Measurements from ENCODE around the gene ARID3B. TPM values are rescaled to one million over a fixed set of nuclear protein-coding genes. Genes with fewer than 3 reads are reported as not detected.
"Not testable (repeated sequence)": the region's sequence is repeated elsewhere in the genome, so short reads cannot be mapped to it uniquely, and the experiment has no call there.

Gene ARID3B
- total RNA-seq, 1 experiment from 2014 or later = 92.3 TPM

DNA sequence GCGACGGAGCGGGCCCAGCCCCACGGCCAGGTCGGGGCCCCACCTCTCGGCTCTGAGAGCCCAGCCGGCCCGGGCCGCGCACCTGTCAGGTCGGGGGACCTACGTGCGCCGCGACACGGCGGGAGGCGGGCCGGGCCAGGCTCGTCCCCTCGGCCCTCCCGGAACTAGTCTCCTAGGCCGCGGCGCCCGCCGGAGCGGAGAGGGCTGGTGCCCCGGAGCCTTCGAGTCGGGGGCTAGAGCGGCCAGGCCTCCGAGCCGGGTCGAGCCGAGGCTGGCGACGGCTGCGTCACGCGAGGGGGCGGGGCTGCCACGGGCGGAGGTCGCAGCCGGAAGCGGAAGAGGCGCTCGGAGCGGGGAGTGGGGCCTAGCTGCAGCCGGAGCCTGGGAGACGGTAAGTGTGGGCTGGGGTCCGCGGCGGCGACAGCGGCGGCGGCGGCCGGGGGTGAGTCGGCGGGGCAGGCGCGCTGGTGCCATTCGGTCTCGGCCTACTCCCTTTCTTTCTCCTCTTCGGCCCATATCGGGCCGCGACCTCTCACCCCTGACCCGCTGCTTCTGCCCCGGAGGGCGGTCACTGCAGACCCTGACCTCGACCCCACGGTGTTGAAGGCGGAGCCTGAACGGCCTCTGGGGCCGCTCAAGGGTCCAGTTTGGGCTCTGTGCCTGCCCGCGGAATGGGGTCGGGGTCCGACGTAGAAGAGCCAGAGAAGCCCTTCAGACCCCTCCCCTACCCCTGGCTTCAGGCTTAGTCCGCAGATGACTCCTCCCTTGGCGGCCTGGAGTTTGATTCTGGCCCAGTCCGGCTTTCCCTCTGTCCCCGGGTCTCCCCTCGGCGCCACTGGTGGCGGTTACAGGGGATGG lies 74.7 kb downstream of the ARID3B start, which contains the start of gene CLK3:
Gene CLK3 (plus strand): TSS at position 329 of the 858 bp plus-strand sequence. CDS start 3,361 bp downstream, outside the sequence.
- DNase-seq (ENCODE audit: low spot score) = peak; percentile 92
- in situ Hi-C loops (cut with HindIII; ENCODE audit: low sequenced_read_pairs) = no loop called here

- in situ Hi-C loops (cut with HindIII; ENCODE audit: low sequenced_read_pairs) = no loop called here
- no peak for DNase-seq (ENCODE audit: low spot score)
Measured at GRCh38 chr15:74616366-74616939, 75.4 kb downstream of the ARID3B start.

DNA sequence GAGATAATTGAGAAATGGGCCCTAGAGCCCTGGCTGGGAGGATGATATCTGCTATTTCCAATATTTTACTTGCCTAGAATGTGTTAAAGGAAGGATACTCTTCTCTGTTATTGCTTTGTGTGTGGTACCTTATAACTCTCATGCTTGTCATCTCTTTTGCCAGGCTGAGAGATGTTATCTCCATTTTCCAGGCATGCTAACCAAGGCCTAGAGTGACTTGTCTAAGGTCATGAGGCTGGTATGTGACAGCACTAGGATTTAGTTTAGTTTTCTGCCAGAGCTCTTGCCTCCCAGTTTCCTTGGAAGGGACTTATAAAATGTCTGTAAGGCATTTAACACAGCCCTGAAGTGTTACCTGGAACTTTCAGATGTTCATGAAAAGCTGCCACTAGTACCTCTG lies 76.0 kb downstream of the ARID3B start:
- DNase-seq (ENCODE audit: low spot score) = no peak

GRCh38 chr15:74618841-74619596 lies 78.0 kb downstream of the ARID3B start:
- DNase-seq (ENCODE audit: low spot score) = no peak
- in situ Hi-C loops (cut with HindIII; ENCODE audit: low sequenced_read_pairs) = no loop called here

More for the DNA sequence above, 76.0 kb downstream of the ARID3B start:
- in situ Hi-C loops (cut with HindIII; ENCODE audit: low sequenced_read_pairs) = no loop called here

- in situ Hi-C loops (cut with HindIII; ENCODE audit: low sequenced_read_pairs) = no loop called here
Measured at GRCh38 chr15:74619916-74620635, 79.1 kb downstream of the ARID3B start.

DNA sequence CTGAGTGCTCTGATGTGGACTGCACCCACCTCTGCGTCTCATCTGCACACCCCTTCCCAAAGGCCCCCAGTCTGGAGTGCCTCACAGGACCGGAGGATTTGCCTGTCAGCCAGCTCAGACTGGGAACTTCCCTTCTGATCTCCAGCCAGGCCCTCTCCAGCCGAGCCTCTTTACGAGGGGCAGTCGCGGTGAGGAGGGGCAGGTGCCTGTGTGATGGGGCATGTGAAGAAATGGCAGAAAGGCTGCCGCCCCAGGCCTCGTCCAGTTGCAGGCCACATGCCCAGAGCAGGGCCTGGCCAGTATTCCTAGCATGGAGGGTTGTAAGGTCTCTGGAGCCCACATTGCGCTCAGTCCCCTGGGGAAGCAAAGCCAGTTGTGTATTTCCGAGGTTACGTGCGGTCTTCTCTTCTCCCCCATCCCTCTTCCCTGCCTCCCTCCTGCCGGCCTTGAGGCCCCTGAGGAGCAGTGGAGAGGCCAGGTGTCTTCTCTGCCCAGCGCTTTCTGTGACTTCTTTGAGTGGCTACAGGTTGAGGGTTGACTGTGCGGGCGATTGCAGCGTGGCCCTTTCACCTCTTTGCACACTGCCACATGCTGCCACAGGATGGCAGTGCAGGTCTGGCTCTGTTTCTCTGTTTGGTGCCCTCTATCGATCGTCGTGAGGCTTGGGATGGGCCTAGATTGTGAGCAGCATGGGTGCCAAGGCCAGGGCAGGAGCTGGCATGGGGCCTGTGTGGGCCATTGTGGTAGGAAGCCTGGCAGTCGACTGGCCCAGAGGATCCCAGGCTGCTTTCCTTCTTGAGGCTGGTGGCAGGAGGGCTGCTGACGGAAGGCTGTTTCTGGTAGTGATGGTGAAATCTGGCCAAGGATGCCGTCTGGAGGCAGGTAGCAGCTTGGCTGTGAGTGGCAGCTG lies 79.9 kb downstream of the ARID3B start:
- DNase-seq (ENCODE audit: low spot score) = peak; percentile 87
- in situ Hi-C loops (cut with HindIII; ENCODE audit: low sequenced_read_pairs) = no loop called here

More at GRCh38 chr15:74619916-74620635, 79.1 kb downstream of the ARID3B start:
- DNase-seq (ENCODE audit: low spot score) = no peak

DNA sequence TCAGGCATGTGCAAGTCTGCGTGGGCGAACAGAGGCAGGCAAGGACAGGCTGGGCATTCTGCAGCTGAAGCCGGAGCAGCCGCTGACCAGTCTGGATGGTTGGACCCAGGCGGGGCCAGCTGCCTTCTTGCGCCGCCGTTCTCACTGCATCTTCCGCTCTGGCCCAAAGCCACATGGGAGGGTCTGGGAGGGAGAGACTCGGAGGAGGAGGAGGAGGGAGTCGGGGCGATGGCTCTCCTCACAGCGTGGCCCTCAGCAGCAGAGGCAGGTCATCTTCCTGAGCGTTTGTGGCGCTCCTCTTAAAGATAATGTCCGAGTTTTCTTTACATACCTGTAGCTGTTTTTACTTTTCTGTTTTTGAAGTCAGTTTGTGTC lies 80.5 kb downstream of the ARID3B start:
- in situ Hi-C loops (cut with HindIII; ENCODE audit: low sequenced_read_pairs) = no loop called here
- peak; percentile 72 for DNase-seq (ENCODE audit: low spot score)

DNA sequence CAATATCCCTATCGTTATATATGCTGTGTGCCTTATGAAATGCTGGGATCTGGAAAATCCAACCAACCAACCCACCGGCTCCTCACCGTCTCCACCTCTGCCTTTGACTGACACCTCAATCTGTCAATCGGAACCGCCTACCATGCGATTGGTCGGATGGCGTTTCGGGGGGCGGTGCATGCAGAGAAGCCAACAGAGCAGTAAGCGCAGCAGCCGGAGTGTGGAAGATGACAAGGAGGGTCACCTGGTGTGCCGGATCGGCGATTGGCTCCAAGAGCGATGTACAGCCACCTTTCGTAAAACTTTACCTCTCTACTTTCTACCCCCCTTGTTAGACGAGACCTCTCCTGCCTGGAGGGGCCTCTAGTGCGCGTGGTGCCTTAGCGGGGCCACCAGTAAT lies 80.9 kb downstream of the ARID3B start:
- in situ Hi-C loops (cut with HindIII; ENCODE audit: low sequenced_read_pairs) = no loop called here
- peak; percentile 95 for DNase-seq (ENCODE audit: low spot score)

- in situ Hi-C loops (cut with HindIII; ENCODE audit: low sequenced_read_pairs) = no loop called here
- no peak for DNase-seq (ENCODE audit: low spot score)
Measured at GRCh38 chr15:74622758-74623157, 81.7 kb downstream of the ARID3B start.

DNA sequence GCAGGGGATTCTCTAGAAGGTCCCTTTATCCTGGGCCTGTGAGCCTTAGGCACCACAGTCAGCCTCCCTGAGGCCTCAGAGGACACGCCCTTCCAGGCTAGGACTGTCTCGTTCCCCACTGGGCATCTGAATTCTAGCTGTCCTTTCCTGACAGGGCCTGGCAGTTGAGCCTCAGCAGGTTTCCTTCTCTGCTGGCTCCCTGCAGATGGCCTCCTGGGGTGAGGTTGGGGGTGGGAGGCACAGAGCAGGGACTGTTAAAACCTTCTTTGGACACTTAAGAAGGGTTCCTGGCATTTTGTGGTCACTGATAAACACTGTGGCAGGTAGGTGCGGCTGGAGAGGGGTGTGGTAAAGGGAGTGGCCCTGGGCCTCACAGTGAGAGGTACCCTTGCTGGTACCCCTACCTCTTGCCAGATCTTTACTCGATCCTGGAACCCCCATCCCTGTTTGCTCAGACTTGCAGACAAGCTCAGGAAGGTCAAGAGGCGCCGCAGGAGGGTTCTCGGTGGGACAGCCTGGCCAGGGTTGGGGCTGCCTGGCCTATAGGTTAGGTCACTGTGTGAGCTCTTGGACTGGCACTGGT lies 83.1 kb downstream of the ARID3B start:
- no peak for DNase-seq (ENCODE audit: low spot score)
- in situ Hi-C loops (cut with HindIII; ENCODE audit: low sequenced_read_pairs) = no loop called here

- in situ Hi-C loops (cut with HindIII; ENCODE audit: low sequenced_read_pairs) = no loop called here
- DNase-seq (ENCODE audit: low spot score) = no peak
Measured at GRCh38 chr15:74625693-74626092, 84.7 kb downstream of the ARID3B start.

- DNase-seq (ENCODE audit: low spot score) = no peak
- in situ Hi-C loops (cut with HindIII; ENCODE audit: low sequenced_read_pairs) = no loop called here
Measured at GRCh38 chr15:74626336-74626735, 85.3 kb downstream of the ARID3B start.

GRCh38 chr15:74626752-74627692 lies 86.0 kb downstream of the ARID3B start:
- in situ Hi-C loops (cut with HindIII; ENCODE audit: low sequenced_read_pairs) = no loop called here
- no peak for DNase-seq (ENCODE audit: low spot score)

DNA sequence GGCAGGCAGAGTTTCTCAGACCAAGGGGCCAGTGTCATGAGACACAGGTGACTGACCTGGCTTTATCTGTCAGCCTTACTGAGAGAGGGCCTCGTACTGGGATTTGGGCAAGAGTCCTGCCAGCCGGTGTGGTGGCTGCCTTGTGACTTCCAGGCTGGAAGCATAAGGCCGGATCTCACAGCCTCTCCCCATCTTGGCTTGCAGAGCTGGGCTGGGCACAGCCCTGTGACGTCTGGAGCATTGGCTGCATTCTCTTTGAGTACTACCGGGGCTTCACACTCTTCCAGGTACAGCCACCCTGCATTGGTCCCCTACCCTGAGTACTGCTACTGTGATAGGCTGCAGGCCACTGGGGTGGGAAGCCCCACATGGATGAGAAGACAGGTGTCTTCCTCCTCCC lies 86.7 kb downstream of the ARID3B start:
- in situ Hi-C loops (cut with HindIII; ENCODE audit: low sequenced_read_pairs) = no loop called here
- DNase-seq (ENCODE audit: low spot score) = no peak

GRCh38 chr15:74628199-74628598 lies 87.2 kb downstream of the ARID3B start:
- in situ Hi-C loops (cut with HindIII; ENCODE audit: low sequenced_read_pairs) = no loop called here
- no peak for DNase-seq (ENCODE audit: low spot score)

- in situ Hi-C loops (cut with HindIII; ENCODE audit: low sequenced_read_pairs) = no loop called here
- no peak for DNase-seq (ENCODE audit: low spot score)
Measured at GRCh38 chr15:74628949-74629348, 87.9 kb downstream of the ARID3B start.

DNA sequence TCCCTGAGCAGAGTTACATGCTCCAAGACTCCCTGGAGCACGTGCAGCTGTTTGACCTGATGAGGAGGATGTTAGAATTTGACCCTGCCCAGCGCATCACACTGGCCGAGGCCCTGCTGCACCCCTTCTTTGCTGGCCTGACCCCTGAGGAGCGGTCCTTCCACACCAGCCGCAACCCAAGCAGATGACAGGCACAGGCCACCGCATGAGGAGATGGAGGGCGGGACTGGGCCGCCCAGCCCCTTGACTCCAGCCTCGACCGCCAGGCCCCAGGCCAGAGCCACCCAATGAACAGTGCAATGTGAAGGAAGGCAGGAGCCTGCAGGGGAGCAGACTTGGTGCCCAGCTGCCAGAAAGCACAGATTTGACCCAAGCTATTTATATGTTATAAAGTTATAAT lies 88.7 kb downstream of the ARID3B start:
- in situ Hi-C loops (cut with HindIII; ENCODE audit: low sequenced_read_pairs) = loop anchor here (5.0 kb wide), 1 partner anchor 138 kb away; no protein-coding TSS in a partner anchor
- not testable (repeated sequence) for DNase-seq (ENCODE audit: low spot score)

Measured in G401 (cell line).